K562 (cell line): Measurements from ENCODE around the gene COL15A1. TPM values are rescaled to one million over a fixed set of nuclear protein-coding genes. Genes with fewer than 3 reads are reported as not detected.
A peak's percentile ranks its signal among the peaks of the same experiment; 100 is the strongest.

Experiments used
- CHD2 ChIP-seq: IDR thresholded peaks from 2 replicates; pipeline ENCODE4 v1.6.1; 2011; ENCODE audit warnings: low read depth, low read length
- FOSL1 ChIP-seq: fragments of 200-800 bp; sonication (Bioruptor generic); conservative IDR thresholded peaks from 2 replicates; pipeline ENCODE4 v1.6.1; 2016; ENCODE audit warnings: missing genetic modification characterization, missing compliant biosample characterization
- HCFC1 ChIP-seq: IDR thresholded peaks from 2 replicates; pipeline ENCODE4 v1.6.1; 2012; ENCODE audit warnings: low read depth, low read length, improper control_type of control experiment
- MCM2 ChIP-seq: fragments of 450-650 bp; IDR thresholded peaks from 2 replicates; pipeline ENCODE4 v1.6.1; 2017; ENCODE audit warnings: low read depth, mild to moderate bottlenecking
- NR4A1 ChIP-seq, 2 experiments: fragments of 250-450 bp in 1 of 2; fragments of 450-650 bp in 1 of 2; sonication (Bioruptor Pico) in 1 of 2; IDR thresholded peaks; 2 replicates each; pipeline versions ENCODE4 v1.4.0 to v1.6.1; 2016 to 2020; ENCODE audit warnings: mild to moderate bottlenecking in 2 of 2, missing compliant biosample characterization in 1 of 2, missing genetic modification characterization in 1 of 2, moderate library complexity in 1 of 2
- TEAD4 ChIP-seq, 2 experiments: sonication (generic) in 1 of 2; formaldehyde crosslinking in 1 of 2; IDR thresholded peaks; 2 replicates each; pipeline versions ENCODE4 v1.6.1 to v1.8.0; 2012 to 2022; ENCODE audit warnings: borderline replicate concordance in 1 of 2, inconsistent platforms in 1 of 2, low read length in 1 of 2, mild to moderate bottlenecking in 1 of 2, missing genetic modification reagents in 1 of 2
- polyA plus RNA-seq, 8 experiments: library from polyadenylated mRNA; depleted of rRNA in 4 of 8; stranded (reverse) in 5 of 8; unstranded in 3 of 8; fragments of >200 nt; fragmentation: Nextera tagmentation in 2 of 8; fragmentation: Illumina TruSeq in 1 of 8; extraction: Ambion mirVana in 2 of 8; extraction: Trizol in 1 of 8; gene quantifications; 2 replicates each; pipeline versions ENCODE4 v1.2.1 to v1.2.3, GENCODE V29; 2011 to 2014; ENCODE audit warnings: inconsistent platforms in 1 of 8, missing spikeins in 1 of 8
- total RNA-seq, 7 experiments: library from RNA; depleted of rRNA in 6 of 7; stranded (reverse); fragments of >200 nt in 6 of 7; fragmentation: Illumina TruSeq in 2 of 7; extraction: Trizol in 2 of 7; gene quantifications; 2 replicates each; pipeline versions ENCODE4 v1.2.1 to v1.2.3, GENCODE V29; 2011 to 2021; ENCODE audit warnings: low replicate concordance in 1 of 7
- TF ChIP-seq, protein P1 (sequence below): fragments of 200-800 bp; sonication (Bioruptor generic); IDR thresholded peaks from 2 replicates; pipeline ENCODE4 v1.6.1; 2017; ENCODE audit warnings: missing genetic modification characterization, missing compliant biosample characterization

The COL15A1 gene
- total and polyA plus RNA-seq, 9 of the 15 experiments (the other 6 are each of a cell fraction or from before 2014, with no cell fraction given), result 0.46 to 5.1 (median 2.6) TPM

DNA sequence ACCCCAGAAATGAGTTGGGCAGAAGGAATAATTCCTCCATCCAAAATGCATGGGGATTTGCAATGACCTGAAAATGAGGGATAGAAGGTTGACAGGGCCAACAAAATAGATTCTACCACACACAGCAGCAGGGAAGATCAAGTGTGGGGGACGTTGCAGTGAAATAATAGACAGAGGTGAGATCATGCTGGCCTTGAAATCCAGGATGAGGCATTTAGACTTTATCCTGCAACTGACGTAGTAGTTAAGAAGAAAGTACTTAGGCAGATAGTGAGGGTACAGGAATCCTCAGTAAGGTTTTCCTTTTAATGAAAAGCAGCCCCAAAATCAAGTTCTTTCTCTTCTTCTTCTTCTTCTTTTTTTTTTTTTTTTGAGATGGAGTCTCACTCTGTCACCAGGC, 129.6 kb downstream of the COL15A1 start (continued):
- TF ChIP-seq FOSL1 (no peak), HCFC1 (no peak), NR4A1 (CRISPR knock-in tag; IDR thresholded peaks at IDR 0.05) (0 out of 2 replicates have a peak, but pooled peaks have one; percentile 17), NR4A1 (tag; IDR thresholded peaks at IDR 0.05) (no peak), MCM2 (no peak), TEAD4 (IDR thresholded peaks at IDR 0.05; ENCODE audit: low read length) (no peak), TEAD4 (CRISPR knock-in tag; IDR thresholded peaks at IDR 0.05; ENCODE audit: borderline replicate concordance) (no peak), CHD2 (no peak)
- TF ChIP-seq, protein P1, sequence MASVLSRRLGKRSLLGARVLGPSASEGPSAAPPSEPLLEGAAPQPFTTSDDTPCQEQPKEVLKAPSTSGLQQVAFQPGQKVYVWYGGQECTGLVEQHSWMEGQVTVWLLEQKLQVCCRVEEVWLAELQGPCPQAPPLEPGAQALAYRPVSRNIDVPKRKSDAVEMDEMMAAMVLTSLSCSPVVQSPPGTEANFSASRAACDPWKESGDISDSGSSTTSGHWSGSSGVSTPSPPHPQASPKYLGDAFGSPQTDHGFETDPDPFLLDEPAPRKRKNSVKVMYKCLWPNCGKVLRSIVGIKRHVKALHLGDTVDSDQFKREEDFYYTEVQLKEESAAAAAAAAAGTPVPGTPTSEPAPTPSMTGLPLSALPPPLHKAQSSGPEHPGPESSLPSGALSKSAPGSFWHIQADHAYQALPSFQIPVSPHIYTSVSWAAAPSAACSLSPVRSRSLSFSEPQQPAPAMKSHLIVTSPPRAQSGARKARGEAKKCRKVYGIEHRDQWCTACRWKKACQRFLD (CRISPR knock-in tag), result 0 out of 2 replicates have a peak, but pooled peaks have one; percentile 24
